ENCODE results near the gene MMD.
"Not testable (repeated sequence)": the region's sequence is repeated elsewhere in the genome, so short reads cannot be mapped to it uniquely, and the experiment has no call there.

Gene MMD

GRCh38 chr17:55418369-55419268 is 3.0 kb downstream of the MMD start:
- DNase-seq, result no peak

GRCh38 chr17:55417411-55418268 is 4.0 kb downstream of the MMD start:
- DNase-seq, result no peak

GRCh38 chr17:55416470-55417052 is 5.1 kb downstream of the MMD start:
- DNase-seq, result no peak

- no peak for DNase-seq
Observed at GRCh38 chr17:55416000-55416399, 5.6 kb downstream of the MMD start.

- DNase-seq, result no peak
Observed at GRCh38 chr17:55414983-55415382, 6.7 kb downstream of the MMD start.

- DNase-seq, result no peak
Observed at GRCh38 chr17:55413825-55414489, 7.7 kb downstream of the MMD start.

GRCh38 chr17:55411463-55411855 is 10.2 kb downstream of the MMD start:
- no peak for DNase-seq

GRCh38 chr17:55410722-55411462 is 10.7 kb downstream of the MMD start:
- no peak for DNase-seq

GRCh38 chr17:55409030-55409800 is 12.4 kb downstream of the MMD start:
- DNase-seq, result no peak

- no peak for DNase-seq
Observed at GRCh38 chr17:55407641-55408566, 13.7 kb downstream of the MMD start.

GRCh38 chr17:55405600-55405999 is 16.0 kb downstream of the MMD start:
- no peak for DNase-seq

- DNase-seq, result not testable (repeated sequence)
Observed at GRCh38 chr17:55404197-55404596, 17.4 kb downstream of the MMD start.

- DNase-seq, result no peak
Observed at GRCh38 chr17:55402374-55402773, 19.3 kb downstream of the MMD start.

GRCh38 chr17:55398689-55399088 is 22.9 kb downstream of the MMD start:
- DNase-seq, result no peak

- DNase-seq, result no peak
Observed at GRCh38 chr17:55395803-55396505, 25.7 kb downstream of the MMD start.

GRCh38 chr17:55394357-55395021 is 27.1 kb downstream of the MMD start:
- no peak for DNase-seq

- DNase-seq, result no peak
Observed at GRCh38 chr17:55391764-55392467, 29.7 kb downstream of the MMD start.

GRCh38 chr17:55391244-55391757 is 30.3 kb downstream of the MMD start:
- no peak for DNase-seq

Data from NCI-H510A (cell line).